GM12873 (cell line): Measurements from ENCODE around the gene OR8A1.

Source experiments
- TF ChIP-seq, protein P1 (sequence below): IDR thresholded peaks from 2 replicates; pipeline ENCODE4 v1.5.1; 2012; ENCODE audit warnings: low read depth, mild to moderate bottlenecking, moderate library complexity, low read length, control low read depth; ENCODE audit not compliant: insufficient read depth; ENCODE audit errors: missing control alignments

The OR8A1 gene

GRCh38 chr11:124577716-124578427, 8.1 kb downstream of the OR8A1 start:
- TF ChIP-seq, protein P1, sequence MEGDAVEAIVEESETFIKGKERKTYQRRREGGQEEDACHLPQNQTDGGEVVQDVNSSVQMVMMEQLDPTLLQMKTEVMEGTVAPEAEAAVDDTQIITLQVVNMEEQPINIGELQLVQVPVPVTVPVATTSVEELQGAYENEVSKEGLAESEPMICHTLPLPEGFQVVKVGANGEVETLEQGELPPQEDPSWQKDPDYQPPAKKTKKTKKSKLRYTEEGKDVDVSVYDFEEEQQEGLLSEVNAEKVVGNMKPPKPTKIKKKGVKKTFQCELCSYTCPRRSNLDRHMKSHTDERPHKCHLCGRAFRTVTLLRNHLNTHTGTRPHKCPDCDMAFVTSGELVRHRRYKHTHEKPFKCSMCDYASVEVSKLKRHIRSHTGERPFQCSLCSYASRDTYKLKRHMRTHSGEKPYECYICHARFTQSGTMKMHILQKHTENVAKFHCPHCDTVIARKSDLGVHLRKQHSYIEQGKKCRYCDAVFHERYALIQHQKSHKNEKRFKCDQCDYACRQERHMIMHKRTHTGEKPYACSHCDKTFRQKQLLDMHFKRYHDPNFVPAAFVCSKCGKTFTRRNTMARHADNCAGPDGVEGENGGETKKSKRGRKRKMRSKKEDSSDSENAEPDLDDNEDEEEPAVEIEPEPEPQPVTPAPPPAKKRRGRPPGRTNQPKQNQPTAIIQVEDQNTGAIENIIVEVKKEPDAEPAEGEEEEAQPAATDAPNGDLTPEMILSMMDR: no peak

DNA sequence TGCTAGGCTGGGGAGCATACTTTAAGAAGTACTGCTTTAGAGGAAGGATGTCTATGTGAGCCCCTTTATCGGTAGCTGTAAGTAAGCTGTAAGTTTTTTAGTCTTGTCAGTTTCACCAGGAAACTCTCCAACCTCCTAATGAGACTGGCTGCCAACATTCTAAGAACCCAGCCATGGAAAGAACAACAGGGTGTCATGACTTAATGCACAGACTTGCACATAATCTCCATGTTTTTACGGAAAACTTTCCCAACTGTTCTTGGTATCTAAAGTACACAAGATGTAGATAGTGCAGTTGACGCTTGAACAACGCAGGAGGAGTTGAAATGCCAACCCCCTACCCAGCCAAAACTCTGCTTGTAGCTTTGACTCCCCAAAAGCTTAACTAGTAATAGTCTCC, 9.0 kb downstream of the OR8A1 start:
- TF ChIP-seq, protein P1: no peak

DNA sequence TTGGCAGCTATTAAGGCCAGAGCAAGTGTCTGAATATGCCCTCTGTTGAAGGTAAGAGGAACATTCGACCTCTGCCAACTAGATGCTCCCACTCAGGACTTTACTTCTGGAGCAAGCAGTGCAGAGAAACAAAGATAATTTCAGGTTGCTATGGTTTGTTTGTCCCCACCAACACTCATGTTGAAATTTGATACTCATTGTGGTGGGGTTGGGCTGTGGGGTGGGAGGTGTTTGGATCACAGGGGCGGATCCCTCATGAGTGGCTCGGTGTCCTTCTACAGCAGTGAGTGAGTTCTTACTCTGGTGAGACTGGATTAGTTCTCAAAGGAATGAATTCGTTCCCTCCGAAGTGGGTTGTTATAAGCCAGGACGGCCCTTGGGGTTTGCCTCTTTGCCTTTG, 12.0 kb downstream of the OR8A1 start:
- TF ChIP-seq, protein P1: no peak

DNA sequence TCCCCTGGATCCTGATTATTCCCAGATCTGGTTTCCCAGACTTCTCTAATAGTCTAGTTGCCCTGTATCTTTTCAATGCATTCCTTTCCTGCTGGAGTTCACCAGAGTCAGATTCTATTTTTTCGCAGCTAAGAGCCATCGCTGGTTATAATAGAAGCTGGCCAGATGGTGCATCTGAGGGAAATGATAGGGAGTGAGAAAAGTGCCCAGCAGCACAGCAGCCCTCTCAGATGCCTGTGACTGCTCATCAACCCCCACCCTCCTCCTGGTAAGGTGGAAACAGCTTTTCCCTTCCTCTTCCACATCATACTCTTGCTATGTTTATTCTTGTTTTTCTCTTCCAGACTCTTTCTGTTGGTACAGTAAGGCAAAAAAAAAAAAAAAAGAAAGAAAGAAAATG, 12.8 kb downstream of the OR8A1 start:
- TF ChIP-seq, protein P1: no peak

DNA sequence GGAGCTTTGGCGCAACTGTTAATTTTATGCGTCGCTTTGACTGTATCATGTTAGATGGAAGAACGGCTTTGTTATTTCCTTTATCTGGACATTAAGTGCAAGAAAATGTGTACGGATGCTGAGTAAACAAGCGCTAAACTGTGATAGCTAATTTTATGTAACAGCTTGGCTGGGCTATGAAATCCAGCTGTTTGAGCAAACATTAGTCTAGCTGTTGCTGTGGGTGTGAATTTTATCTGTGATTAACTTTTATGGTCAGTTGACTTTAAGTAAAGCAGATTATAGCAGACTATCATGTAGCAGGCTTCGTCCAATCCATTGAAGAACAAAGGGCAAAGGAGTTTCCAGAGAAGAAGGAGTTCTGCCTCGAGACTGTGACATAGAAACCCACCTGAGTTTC, 14.0 kb downstream of the OR8A1 start:
- TF ChIP-seq, protein P1: no peak

DNA sequence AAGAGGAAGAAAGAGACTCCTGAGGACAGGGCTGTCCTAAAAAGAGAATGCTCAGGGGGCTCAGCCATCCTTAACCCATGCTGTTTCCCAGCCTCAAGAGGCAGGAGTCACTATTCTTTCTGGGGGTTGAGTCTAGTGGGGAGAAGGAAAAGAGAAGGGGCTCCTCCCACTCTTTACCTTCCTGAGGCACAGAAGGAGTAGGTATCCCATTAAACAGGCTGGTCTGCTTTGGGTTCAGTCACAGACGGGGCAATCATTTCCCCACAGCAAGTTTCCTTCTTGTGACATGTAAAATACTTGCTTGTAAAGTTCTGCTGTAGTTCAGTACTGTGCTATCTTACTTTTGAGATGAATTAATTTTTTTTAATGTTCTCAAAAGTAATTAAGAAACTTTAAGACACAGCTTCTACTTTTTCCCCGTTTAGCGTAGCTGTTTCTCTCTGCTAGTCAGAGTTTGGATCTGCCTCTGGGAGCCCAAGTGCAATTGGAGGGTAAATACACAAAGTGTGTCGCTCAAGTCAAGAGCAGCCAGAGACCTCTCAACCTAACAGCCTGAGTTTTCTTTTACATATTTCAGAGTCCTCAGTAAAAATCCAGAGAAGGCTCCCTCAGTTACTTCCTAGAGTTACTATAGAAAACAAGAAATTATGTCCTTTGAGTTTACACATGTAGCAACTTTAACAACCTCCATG, 15.0 kb downstream of the OR8A1 start:
- TF ChIP-seq, protein P1: no peak

DNA sequence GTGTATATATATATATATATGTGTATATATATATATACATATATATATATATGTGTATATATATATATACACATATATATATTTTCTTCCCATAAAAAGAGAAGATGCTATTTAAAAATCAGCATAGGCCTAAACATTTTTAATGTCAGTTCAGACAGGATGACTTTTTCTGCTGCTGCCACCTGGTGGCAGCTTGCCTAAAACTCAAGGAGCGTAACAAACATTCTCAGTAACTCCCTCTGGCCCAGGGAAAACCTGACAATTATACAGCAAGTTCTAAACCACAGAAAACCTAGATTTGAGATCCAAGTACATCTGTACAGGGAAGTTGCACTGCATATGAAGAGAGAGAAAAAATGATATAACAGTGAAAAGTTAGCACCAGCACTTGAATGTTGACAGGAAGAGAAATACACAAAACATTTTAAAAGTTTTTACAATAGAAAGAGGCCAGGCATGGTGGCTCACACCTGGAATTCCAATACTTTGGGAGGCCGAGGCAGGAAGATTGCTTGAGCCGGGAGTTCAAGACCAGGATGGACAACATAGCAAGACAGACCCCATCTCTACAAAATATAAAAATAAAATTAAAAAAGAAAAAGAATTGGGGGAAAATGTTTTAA, 16.6 kb downstream of the OR8A1 start:
- TF ChIP-seq, protein P1: peak; percentile 72
